Karpas-422 (cell line): ENCODE results near the gene RBPJL. TPM values are rescaled to one million over a fixed set of nuclear protein-coding genes. Genes with fewer than 3 reads are reported as not detected.

Experiments
- DNase-seq: peaks from one replicate; pipeline ENCODE4 v3.0.0-alpha.2; 2015
- H2AFZ ChIP-seq: fragments of 200-600 bp; sonication (generic); 2 replicates; pipeline ENCODE4 v1.6.1; 2014; ENCODE audit warnings: antibody characterized with exemption, low read length, mixed read lengths
- H3K27ac ChIP-seq: fragments of 200-600 bp; sonication (generic); 2 replicates; pipeline ENCODE4 v1.5.1; 2014; ENCODE audit warnings: mild to moderate bottlenecking, low read length, moderate library complexity
- H3K27me3 ChIP-seq: fragments of 200-600 bp; sonication (generic); 2 replicates; pipeline ENCODE4 v1.6.1; 2014; ENCODE audit warnings: low read length, mixed read lengths
- H3K36me3 ChIP-seq: fragments of 200-600 bp; sonication (generic); 2 replicates; pipeline ENCODE4 v1.6.1; 2014; ENCODE audit warnings: low read length, mixed read lengths; ENCODE audit not compliant: insufficient read depth
- H3K4me1 ChIP-seq: fragments of 200-600 bp; sonication (generic); 2 replicates; pipeline ENCODE4 v1.6.1; 2014; ENCODE audit warnings: mild to moderate bottlenecking, low read length, mixed read lengths
- H3K4me2 ChIP-seq: fragments of 200-600 bp; sonication (generic); 2 replicates; pipeline ENCODE4 v1.6.1; 2014; ENCODE audit warnings: low read length, low read depth, mild to moderate bottlenecking; ENCODE audit not compliant: poor library complexity, severe bottlenecking
- H3K4me3 ChIP-seq: fragments of 200-600 bp; sonication (generic); 2 replicates; pipeline ENCODE4 v1.5.1; 2014; ENCODE audit warnings: mild to moderate bottlenecking, antibody characterized with exemption, low read length, mixed read lengths
- H3K79me2 ChIP-seq: fragments of 200-600 bp; sonication (generic); 2 replicates; pipeline ENCODE4 v1.6.1; 2014; ENCODE audit warnings: mild to moderate bottlenecking, low read length, mixed read lengths
- H3K9ac ChIP-seq: fragments of 200-600 bp; sonication (generic); 2 replicates; pipeline ENCODE4 v1.6.0; 2014; ENCODE audit warnings: low read length
- H3K9me2 ChIP-seq: fragments of 200-600 bp; sonication (generic), shearing (Covaris generic); replicated peaks from 2 replicates; pipeline ENCODE4 v1.6.0; 2014; ENCODE audit warnings: mild to moderate bottlenecking, low read length, moderate library complexity; ENCODE audit not compliant: insufficient read depth
- H3K9me3 ChIP-seq: fragments of 300-700, 200-600 bp; sonication (generic); 2 replicates; pipeline ENCODE4 v1.6.1; 2014; ENCODE audit warnings: low read length, mixed read lengths
- H4K20me1 ChIP-seq: fragments of 200-600 bp; sonication (generic); 2 replicates; pipeline ENCODE4 v1.6.1; 2014; ENCODE audit warnings: mild to moderate bottlenecking, antibody characterized with exemption, low read length, low read depth; ENCODE audit not compliant: insufficient read depth
- total RNA-seq: library from RNA; depleted of rRNA; stranded (reverse); fragments of >200 nt; shearing (Covaris generic); gene quantifications from 2 replicates; pipeline ENCODE4 v1.2.3, GENCODE V29; 2014; ENCODE audit warnings: low replicate concordance; rRNA removed

Gene RBPJL
- not detected in 2 replicates for total RNA-seq

DNA sequence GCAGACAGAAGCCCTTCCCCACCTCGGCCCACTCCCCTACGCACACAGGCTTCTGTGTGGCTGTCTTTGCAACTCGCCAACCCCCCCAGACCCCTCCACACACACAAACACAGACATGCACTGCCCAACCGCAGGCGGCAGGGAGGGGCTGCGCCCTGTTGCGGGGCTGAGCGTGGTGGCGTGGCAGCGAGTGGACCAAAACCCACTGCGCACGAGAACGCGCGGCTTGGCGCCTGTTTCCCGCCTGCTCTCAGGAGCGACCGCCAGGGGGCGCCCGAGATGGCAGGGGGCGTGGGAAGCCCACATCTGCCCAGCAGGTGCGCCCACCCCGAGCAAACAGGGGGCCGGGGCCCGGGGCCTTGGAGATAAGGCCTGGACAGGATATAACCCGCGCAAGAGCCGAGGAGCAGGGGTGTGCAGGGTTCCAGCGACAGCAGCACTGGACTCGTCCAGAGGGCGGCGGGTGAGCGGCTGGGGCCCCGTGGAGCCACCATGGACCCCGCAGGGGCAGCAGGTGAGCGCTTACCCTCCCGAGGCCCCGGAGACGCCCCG is at the start of gene RBPJL:
Gene RBPJL (plus strand): TSS at position 410 of the 552 bp plus-strand sequence. CDS start 83 bp downstream, at position 493.
- Histone ChIP-seq H3K9ac (no peak within 1 kb of the TSS), H3K9me2 (no peaks in the 10 kb centered on the region), H3K79me2 (no peaks in the 10 kb centered on the region), H3K4me3 (no peak within 1 kb of the TSS), H4K20me1 (no peaks in the 10 kb centered on the region), H2AFZ (no peak within 1 kb of the TSS), H3K4me1 (peaks cover 4% of the 10 kb centered on the region), H3K9me3 (no peaks in the 10 kb centered on the region), H3K27ac (no peak within 1 kb of the TSS), H3K36me3 (no peaks in the 10 kb centered on the region), H3K27me3 (no peaks in the 10 kb centered on the region), H3K4me2 (no peak within 1 kb of the TSS)
- DNase-seq: peak; percentile 67

GRCh38 chr20:45257161-45257560 is 49.5 kb upstream of the RBPJL start:
- no peak overlapping the region for H3K4me3 ChIP-seq
- H3K9me3 ChIP-seq: no peaks in the 10 kb centered on the region
- no peaks in the 10 kb centered on the region for H3K36me3 ChIP-seq
- no peaks in the 10 kb centered on the region for H3K27me3 ChIP-seq
- no peak overlapping the region for H2AFZ ChIP-seq
- H3K4me1 ChIP-seq: no peaks in the 10 kb centered on the region
- DNase-seq: no peak
- no peaks in the 10 kb centered on the region for H3K9me2 ChIP-seq
- no peak overlapping the region for H3K4me2 ChIP-seq
- no peaks in the 10 kb centered on the region for H4K20me1 ChIP-seq
- H3K79me2 ChIP-seq: no peaks in the 10 kb centered on the region
- no peak overlapping the region for H3K9ac ChIP-seq
- no peak overlapping the region for H3K27ac ChIP-seq

GRCh38 chr20:45257711-45258110 is 48.9 kb upstream of the RBPJL start:
- H3K9me3 ChIP-seq: no peaks in the 10 kb centered on the region
- no peaks in the 10 kb centered on the region for H3K9me2 ChIP-seq
- H3K79me2 ChIP-seq: no peaks in the 10 kb centered on the region
- no peak overlapping the region for H3K9ac ChIP-seq
- H3K36me3 ChIP-seq: no peaks in the 10 kb centered on the region
- H3K27me3 ChIP-seq: no peaks in the 10 kb centered on the region
- no peak overlapping the region for H2AFZ ChIP-seq
- no peak overlapping the region for H3K4me3 ChIP-seq
- no peaks in the 10 kb centered on the region for H3K4me1 ChIP-seq
- no peak overlapping the region for H3K4me2 ChIP-seq
- H4K20me1 ChIP-seq: no peaks in the 10 kb centered on the region
- no peak for DNase-seq
- H3K27ac ChIP-seq: no peak overlapping the region

- H3K79me2 ChIP-seq: no peaks in the 10 kb centered on the region
- H3K9me3 ChIP-seq: no peaks in the 10 kb centered on the region
- no peak overlapping the region for H3K27ac ChIP-seq
- no peaks in the 10 kb centered on the region for H4K20me1 ChIP-seq
- no peak for DNase-seq
- no peak overlapping the region for H3K9ac ChIP-seq
- H3K4me2 ChIP-seq: no peak overlapping the region
- H3K36me3 ChIP-seq: no peaks in the 10 kb centered on the region
- no peak overlapping the region for H3K4me3 ChIP-seq
- no peaks in the 10 kb centered on the region for H3K27me3 ChIP-seq
- H3K4me1 ChIP-seq: no peaks in the 10 kb centered on the region
- no peak overlapping the region for H2AFZ ChIP-seq
- H3K9me2 ChIP-seq: no peaks in the 10 kb centered on the region
Measured at GRCh38 chr20:45258259-45258658, 48.4 kb upstream of the RBPJL start.

DNA sequence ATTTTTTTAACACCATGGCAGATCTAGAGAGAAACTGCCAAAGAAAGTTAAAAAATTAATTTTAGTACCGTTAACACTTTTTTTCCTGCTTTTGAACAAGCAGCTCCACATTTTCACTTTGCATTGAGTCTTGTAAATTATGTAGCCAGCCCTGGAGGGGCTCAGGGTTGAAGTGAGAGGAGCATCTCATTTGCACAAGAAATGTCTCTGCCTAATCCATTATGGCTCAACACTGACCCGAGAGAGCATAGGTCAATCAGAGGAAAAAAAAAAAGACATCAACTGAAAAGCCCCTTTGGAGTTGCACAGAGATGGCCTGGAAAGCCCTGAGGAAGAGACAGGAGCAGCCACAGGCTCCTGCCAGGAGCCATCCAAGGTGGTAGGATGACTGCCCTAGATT is 48.0 kb upstream of the RBPJL start:
- H3K27ac ChIP-seq: no peak overlapping the region
- H3K79me2 ChIP-seq: no peaks in the 10 kb centered on the region
- no peak overlapping the region for H2AFZ ChIP-seq
- H4K20me1 ChIP-seq: no peaks in the 10 kb centered on the region
- no peaks in the 10 kb centered on the region for H3K4me1 ChIP-seq
- no peak for DNase-seq
- H3K9me2 ChIP-seq: no peaks in the 10 kb centered on the region
- H3K4me2 ChIP-seq: no peak overlapping the region
- H3K27me3 ChIP-seq: no peaks in the 10 kb centered on the region
- H3K9me3 ChIP-seq: no peaks in the 10 kb centered on the region
- H3K4me3 ChIP-seq: no peak overlapping the region
- H3K36me3 ChIP-seq: no peaks in the 10 kb centered on the region
- H3K9ac ChIP-seq: no peak overlapping the region

GRCh38 chr20:45263556-45264266 is 42.9 kb upstream of the RBPJL start:
- Histone ChIP-seq H4K20me1 (no peaks in the 10 kb centered on the region), H3K27me3 (no peaks in the 10 kb centered on the region), H3K9ac (no peak overlapping the region), H3K27ac (no peak overlapping the region), H3K9me2 (no peaks in the 10 kb centered on the region), H3K9me3 (no peaks in the 10 kb centered on the region), H3K79me2 (no peaks in the 10 kb centered on the region), H3K4me2 (no peak overlapping the region), H2AFZ (no peak overlapping the region), H3K36me3 (no peaks in the 10 kb centered on the region), H3K4me1 (no peaks in the 10 kb centered on the region), H3K4me3 (no peak overlapping the region)
- no peak for DNase-seq

GRCh38 chr20:45266977-45267376 is 39.7 kb upstream of the RBPJL start:
- Histone ChIP-seq H3K9ac (no peak overlapping the region), H3K4me1 (no peaks in the 10 kb centered on the region), H3K9me3 (no peaks in the 10 kb centered on the region), H3K27ac (no peak overlapping the region), H3K36me3 (no peaks in the 10 kb centered on the region), H3K4me2 (no peak overlapping the region), H2AFZ (no peak overlapping the region), H3K79me2 (no peaks in the 10 kb centered on the region), H4K20me1 (no peaks in the 10 kb centered on the region), H3K9me2 (no peaks in the 10 kb centered on the region), H3K27me3 (no peaks in the 10 kb centered on the region), H3K4me3 (no peak overlapping the region)
- DNase-seq: no peak

DNA sequence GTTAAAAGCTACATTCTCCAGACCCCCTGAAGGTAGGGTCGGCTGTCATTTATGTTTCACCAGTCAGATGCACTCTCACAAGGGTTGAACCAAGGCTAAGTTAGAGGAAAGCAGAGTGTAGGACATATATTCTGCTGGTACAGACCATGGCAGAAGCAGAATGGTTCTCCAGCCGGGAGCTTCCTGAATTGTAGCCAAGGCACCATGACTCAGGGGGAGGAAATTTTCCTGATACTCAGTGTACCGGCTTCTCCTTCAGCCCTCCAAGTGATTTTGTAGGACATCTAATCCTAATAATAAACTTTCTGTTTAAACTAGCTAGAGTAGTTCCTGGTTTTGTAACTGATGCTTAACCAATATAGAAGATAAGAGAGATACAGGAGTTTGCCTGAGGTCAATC is 38.1 kb upstream of the RBPJL start:
- no peak overlapping the region for H2AFZ ChIP-seq
- no peaks in the 10 kb centered on the region for H4K20me1 ChIP-seq
- no peaks in the 10 kb centered on the region for H3K9me3 ChIP-seq
- H3K4me1 ChIP-seq: no peaks in the 10 kb centered on the region
- no peaks in the 10 kb centered on the region for H3K36me3 ChIP-seq
- no peak for DNase-seq
- H3K79me2 ChIP-seq: no peaks in the 10 kb centered on the region
- H3K9ac ChIP-seq: no peak overlapping the region
- no peaks in the 10 kb centered on the region for H3K27me3 ChIP-seq
- H3K4me2 ChIP-seq: no peak overlapping the region
- H3K4me3 ChIP-seq: no peak overlapping the region
- no peak overlapping the region for H3K27ac ChIP-seq
- no peaks in the 10 kb centered on the region for H3K9me2 ChIP-seq
